NCI-H2227 (cell line): ENCODE data around the gene C2CD2L.
"Not testable (repeated sequence)": the region's sequence is repeated elsewhere in the genome, so short reads cannot be mapped to it uniquely, and the experiment has no call there.

Experiments
- DNase-seq: peaks from one replicate; lab custom pipeline; 2025; ENCODE audit not compliant: unreplicated experiment; lab: John Stamatoyannopoulos, UW

The C2CD2L gene

DNA sequence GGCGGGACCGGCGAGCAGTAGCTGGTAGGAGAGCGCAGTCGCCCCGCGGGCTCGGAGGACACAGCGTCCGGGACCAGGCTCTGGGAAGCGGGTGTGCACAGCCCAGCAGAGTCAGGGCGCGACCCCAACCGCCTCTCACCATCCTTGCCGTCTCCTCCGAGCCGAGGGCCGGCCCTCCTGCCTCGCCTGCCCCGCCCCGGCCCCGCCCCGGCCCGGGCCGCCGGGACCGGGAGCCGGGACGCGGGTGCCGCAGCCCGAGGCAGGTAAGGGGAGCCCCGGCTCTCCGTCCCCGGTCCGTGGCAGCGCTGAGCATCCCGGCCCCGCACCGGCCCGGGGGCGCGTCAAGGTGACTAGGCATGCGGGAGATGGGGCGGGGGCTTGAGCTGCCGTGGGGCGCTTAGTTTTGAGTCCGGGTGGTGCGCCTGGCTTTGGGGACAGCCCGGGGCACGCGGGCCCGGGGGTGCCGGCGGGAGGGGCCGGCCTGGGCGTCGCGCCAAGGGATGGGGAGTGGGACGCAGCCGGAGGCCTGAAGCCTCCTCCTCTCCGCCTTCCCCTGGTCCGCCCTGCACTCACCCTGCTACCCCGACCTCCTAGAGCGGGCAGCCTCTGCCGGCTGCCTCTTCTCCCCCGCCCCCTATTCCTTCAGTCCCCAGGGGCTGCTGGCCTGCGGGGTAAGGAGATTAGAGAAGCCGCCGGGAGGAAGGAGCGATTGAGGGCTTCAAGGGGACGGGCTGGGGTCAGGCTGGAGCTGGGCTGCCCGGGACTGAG is 42.1 kb downstream of the C2CD2L start, which contains the start of gene ABCG4:
Gene ABCG4, plus strand, starts transcription at position 35 of the 768 bp plus-strand sequence. CDS start 914 bp downstream, outside the sequence.
- peak; percentile 37 for DNase-seq

GRCh38 chr11:119149786-119150275 is 42.7 kb downstream of the C2CD2L start:
- peak; percentile 37 for DNase-seq

DNA sequence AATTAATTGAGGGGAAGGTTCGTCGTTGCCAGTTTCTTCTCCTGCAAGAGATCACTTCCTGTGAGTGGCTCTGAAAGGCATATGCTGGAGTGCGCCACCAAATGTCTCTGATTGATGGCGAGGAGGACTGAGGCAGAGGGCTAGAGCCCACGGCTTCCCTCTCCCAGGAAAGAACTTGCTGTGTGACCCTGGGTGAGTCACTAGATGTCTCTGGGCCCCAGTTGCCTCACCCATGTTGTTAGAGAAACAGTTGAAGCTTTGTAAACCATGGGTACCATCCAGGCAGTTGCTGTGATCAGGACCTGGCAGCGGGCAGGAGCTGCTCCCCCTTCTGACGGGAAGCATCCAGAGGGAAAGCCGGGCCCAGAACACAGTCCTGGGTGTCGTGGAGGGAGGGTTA is 44.9 kb downstream of the C2CD2L start:
- no peak for DNase-seq

DNA sequence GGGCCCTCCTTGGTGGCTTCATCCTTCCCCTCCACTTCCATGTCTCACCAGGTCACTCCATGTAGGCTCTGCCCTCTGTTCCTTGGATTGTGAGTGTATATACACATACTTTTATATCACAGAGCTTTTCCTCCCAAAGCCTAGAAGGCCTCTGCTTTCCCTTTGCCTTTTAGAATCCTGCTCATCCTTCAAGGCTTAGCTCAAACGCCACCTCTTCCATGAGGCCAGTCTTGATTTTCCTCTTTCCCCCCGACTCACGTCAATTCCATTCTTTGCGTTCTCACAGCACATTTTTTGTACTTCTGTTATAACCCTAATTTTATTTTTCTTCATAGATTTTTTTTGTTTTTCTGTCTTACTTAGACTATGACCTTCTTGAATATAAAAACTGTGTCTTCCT is 45.5 kb downstream of the C2CD2L start:
- no peak for DNase-seq

GRCh38 chr11:119153049-119153818 is 46.1 kb downstream of the C2CD2L start:
- no peak for DNase-seq

GRCh38 chr11:119154178-119154577 is 47.0 kb downstream of the C2CD2L start:
- DNase-seq, result no peak

DNA sequence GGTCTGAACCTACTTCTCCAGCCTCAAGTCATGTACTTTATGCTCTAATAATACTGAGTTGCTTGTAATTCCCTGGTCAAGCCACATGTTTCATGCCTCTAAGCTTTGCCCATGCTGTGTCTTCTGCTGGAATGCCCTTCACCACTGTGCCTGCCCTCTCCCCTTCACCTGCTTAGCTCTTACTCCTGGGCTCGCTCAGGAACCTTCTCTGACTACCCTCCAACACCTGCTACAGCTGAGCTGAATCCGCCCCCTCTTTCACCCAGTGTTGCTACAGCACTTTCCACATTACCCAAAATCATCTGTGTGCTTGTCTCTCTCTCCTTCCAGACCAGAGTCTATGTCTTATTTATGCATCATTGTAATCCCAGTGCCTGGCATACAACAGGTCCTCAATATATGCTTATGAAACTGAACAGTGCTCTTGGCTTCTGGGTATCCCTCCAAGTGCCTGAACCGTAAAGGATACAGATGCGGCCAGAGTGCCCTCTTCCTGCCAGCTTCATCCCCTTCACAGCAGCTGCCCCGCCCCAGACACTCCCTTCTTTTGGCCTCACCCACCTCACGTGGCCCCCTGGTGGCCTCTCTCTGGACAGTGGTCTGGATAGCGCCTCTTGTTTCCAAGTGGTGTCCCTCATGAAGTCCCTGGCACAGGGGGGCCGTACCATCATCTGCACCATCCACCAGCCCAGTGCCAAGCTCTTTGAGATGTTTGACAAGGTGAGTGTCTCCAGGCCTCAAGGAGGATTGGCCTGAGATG is 48.8 kb downstream of the C2CD2L start:
- no peak for DNase-seq

GRCh38 chr11:119156496-119156895 is 49.4 kb downstream of the C2CD2L start:
- DNase-seq, result no peak

GRCh38 chr11:119157063-119157462 is 49.9 kb downstream of the C2CD2L start:
- DNase-seq, result no peak

DNA sequence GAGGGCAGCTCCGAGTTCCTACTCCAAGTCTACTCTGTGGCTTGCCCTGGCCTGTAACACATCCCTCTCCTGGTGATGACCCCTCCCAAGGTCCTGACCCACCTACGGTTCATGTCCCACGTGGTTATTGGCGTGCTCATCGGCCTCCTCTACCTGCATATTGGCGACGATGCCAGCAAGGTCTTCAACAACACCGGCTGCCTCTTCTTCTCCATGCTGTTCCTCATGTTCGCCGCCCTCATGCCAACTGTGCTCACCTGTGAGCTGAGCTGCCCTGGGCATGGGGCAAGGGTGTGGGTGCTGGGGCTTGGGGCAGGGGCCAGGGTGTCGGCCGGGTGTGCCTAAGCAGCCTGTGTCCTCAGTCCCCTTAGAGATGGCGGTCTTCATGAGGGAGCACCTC is 51.3 kb downstream of the C2CD2L start:
- DNase-seq, result no peak

- DNase-seq, result no peak
Observed at GRCh38 chr11:119160151-119160550, 53.0 kb downstream of the C2CD2L start.

DNA sequence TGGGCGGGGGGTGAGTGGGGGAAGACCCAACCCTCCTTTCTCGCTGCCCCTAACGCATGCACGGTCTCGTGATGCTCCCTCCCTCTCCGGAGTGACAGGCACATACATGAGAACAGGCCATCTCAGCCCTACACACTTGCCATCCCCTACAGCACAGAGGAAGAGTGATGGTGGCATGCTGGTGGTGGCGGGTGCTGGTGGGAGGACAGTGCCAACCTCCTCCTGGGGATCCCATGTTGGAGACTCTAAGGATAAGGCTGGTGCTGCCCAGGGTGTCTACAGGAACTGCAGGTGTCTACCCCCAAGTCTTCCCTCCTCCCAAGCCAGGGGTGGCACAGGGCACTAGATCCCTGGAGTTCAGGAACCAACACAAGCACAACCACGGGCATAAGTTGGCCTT is 54.7 kb downstream of the C2CD2L start:
- DNase-seq, result no peak

- DNase-seq, result no peak
Observed at GRCh38 chr11:119166368-119167076, 59.4 kb downstream of the C2CD2L start.

- not testable (repeated sequence) for DNase-seq
Observed at GRCh38 chr11:119167077-119167458, 59.9 kb downstream of the C2CD2L start.

GRCh38 chr11:119167933-119168332 is 60.8 kb downstream of the C2CD2L start:
- no peak for DNase-seq
